K562 (cell line): ENCODE measurements around the gene GOLGA6D. TPM values are rescaled to one million over a fixed set of nuclear protein-coding genes. Genes with fewer than 3 reads are reported as not detected.

Experiments
- CEBPB ChIP-seq: fragments of 450-650 bp; IDR thresholded peaks from 2 replicates; pipeline ENCODE4 v1.6.1; 2016; ENCODE audit warnings: missing genetic modification characterization, missing compliant biosample characterization
- HNRNPLL ChIP-seq: fragments of 200-400 bp; formaldehyde crosslinking; IDR thresholded peaks from 2 replicates; pipeline ENCODE4 v1.6.1; 2017; ENCODE audit warnings: low read length, low read depth, mild to moderate bottlenecking; ENCODE audit not compliant: poor library complexity, severe bottlenecking
- SRF ChIP-seq, 2 experiments: fragments of 250-450, 450-650 bp in 1 of 2; sonication (Bioruptor Pico) in 1 of 2; sonication (generic) in 1 of 2; formaldehyde crosslinking; IDR thresholded peaks; 2 replicates each; pipeline versions ENCODE4 v1.5.0 to v1.5.1; 2020 to 2022; ENCODE audit warnings: mild to moderate bottlenecking in 1 of 2, missing genetic modification reagents in 1 of 2
- polyA plus RNA-seq, 8 experiments: library from polyadenylated mRNA; depleted of rRNA in 4 of 8; stranded (reverse) in 5 of 8; unstranded in 3 of 8; fragments of >200 nt; fragmentation: Nextera tagmentation in 2 of 8; fragmentation: Illumina TruSeq in 1 of 8; extraction: Ambion mirVana in 2 of 8; extraction: Trizol in 1 of 8; gene quantifications; 2 replicates each; pipeline versions ENCODE4 v1.2.1 to v1.2.3, GENCODE V29; 2011 to 2014; ENCODE audit warnings: inconsistent platforms in 1 of 8, missing spikeins in 1 of 8
- total RNA-seq, 7 experiments: library from RNA; depleted of rRNA in 6 of 7; stranded (reverse); fragments of >200 nt in 6 of 7; fragmentation: Illumina TruSeq in 2 of 7; extraction: Trizol in 2 of 7; gene quantifications; 2 replicates each; pipeline versions ENCODE4 v1.2.1 to v1.2.3, GENCODE V29; 2011 to 2021; ENCODE audit warnings: low replicate concordance in 1 of 7
- TF ChIP-seq, protein P1 (sequence below), 2 experiments: fragments of 450-650 bp; formaldehyde crosslinking in 1 of 2; IDR thresholded peaks; 2 replicates each; pipeline versions ENCODE4 v1.4.0 to v1.6.1; 2014 to 2020; ENCODE audit warnings: mild to moderate bottlenecking in 2 of 2, borderline replicate concordance in 1 of 2, low read depth in 1 of 2
- TF ChIP-seq, protein P2 (sequence below): sonication (generic); formaldehyde crosslinking; IDR thresholded peaks from 2 replicates; pipeline ENCODE4 v1.8.0; 2023; ENCODE audit warnings: mild to moderate bottlenecking, missing genetic modification reagents
- TF ChIP-seq, protein P3 (sequence below): sonication (generic); formaldehyde crosslinking; IDR thresholded peaks from 2 replicates; pipeline ENCODE4 v1.8.0; 2022; ENCODE audit warnings: missing genetic modification reagents, mild to moderate bottlenecking, moderate library complexity, borderline replicate concordance
- TF ChIP-seq, protein P4 (sequence below): fragments of 200-800 bp; sonication (Bioruptor generic); IDR thresholded peaks from 2 replicates; pipeline ENCODE4 v1.6.1; 2017; ENCODE audit warnings: missing genetic modification characterization, missing compliant biosample characterization
- TF ChIP-seq, protein P5 (sequence below), 3 experiments: IDR thresholded peaks in 2 of 3; conservative IDR thresholded peaks in 1 of 3; 2 replicates each; pipeline ENCODE4 v1.5.1; 2011 to 2012; ENCODE audit warnings: low read length in 3 of 3, mild to moderate bottlenecking in 3 of 3, control low read depth in 2 of 3, improper control_type of control experiment in 1 of 3, inconsistent platforms in 1 of 3, low read depth in 1 of 3, mixed read lengths in 1 of 3, moderate library complexity in 1 of 3; ENCODE audit not compliant: insufficient read depth in 2 of 3

GOLGA6D gene
- total and polyA plus RNA-seq, 9 of the 15 experiments (the other 6 are each of a cell fraction or from before 2014, with no cell fraction given): not detected

DNA sequence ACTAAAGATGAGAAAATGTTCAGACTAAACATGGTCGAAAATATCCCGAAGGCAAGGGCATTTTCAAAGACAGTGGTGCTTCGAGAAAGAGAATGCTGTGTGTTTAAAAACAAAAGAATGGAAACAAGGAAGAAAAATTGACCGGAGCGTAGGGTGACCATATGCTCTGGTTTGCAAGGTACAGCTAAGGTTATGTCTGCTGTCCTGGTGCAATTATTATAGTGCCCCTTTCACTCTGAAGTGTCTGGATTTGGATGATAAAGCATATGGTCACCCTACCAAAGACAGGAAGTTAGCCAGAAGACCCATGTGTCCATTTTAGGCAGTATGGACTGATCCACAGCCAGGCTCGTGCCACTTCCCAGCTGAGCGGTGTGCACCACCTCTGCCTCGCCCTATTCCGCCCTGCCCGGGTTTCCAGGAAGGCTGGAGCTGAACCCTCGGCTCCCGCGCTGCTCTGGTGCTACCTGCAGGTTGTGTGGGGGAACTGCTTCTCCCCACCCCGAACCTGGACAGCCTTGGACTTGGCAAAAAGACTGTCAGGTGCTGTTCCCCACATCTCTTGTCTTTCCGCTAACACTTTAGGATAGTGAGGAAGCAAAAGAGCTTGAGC is 25.2 kb downstream of the GOLGA6D start (continued):
- TF ChIP-seq, protein P1, sequence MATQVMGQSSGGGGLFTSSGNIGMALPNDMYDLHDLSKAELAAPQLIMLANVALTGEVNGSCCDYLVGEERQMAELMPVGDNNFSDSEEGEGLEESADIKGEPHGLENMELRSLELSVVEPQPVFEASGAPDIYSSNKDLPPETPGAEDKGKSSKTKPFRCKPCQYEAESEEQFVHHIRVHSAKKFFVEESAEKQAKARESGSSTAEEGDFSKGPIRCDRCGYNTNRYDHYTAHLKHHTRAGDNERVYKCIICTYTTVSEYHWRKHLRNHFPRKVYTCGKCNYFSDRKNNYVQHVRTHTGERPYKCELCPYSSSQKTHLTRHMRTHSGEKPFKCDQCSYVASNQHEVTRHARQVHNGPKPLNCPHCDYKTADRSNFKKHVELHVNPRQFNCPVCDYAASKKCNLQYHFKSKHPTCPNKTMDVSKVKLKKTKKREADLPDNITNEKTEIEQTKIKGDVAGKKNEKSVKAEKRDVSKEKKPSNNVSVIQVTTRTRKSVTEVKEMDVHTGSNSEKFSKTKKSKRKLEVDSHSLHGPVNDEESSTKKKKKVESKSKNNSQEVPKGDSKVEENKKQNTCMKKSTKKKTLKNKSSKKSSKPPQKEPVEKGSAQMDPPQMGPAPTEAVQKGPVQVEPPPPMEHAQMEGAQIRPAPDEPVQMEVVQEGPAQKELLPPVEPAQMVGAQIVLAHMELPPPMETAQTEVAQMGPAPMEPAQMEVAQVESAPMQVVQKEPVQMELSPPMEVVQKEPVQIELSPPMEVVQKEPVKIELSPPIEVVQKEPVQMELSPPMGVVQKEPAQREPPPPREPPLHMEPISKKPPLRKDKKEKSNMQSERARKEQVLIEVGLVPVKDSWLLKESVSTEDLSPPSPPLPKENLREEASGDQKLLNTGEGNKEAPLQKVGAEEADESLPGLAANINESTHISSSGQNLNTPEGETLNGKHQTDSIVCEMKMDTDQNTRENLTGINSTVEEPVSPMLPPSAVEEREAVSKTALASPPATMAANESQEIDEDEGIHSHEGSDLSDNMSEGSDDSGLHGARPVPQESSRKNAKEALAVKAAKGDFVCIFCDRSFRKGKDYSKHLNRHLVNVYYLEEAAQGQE (IDR thresholded peaks at IDR 0.05; ENCODE audit: borderline replicate concordance): peak; percentile 60; the same call in 1 of the 2 replicates
- TF ChIP-seq, protein P1 (CRISPR knock-in tag; IDR thresholded peaks at IDR 0.05; ENCODE audit: low read depth): no peak
- TF ChIP-seq, protein P2, sequence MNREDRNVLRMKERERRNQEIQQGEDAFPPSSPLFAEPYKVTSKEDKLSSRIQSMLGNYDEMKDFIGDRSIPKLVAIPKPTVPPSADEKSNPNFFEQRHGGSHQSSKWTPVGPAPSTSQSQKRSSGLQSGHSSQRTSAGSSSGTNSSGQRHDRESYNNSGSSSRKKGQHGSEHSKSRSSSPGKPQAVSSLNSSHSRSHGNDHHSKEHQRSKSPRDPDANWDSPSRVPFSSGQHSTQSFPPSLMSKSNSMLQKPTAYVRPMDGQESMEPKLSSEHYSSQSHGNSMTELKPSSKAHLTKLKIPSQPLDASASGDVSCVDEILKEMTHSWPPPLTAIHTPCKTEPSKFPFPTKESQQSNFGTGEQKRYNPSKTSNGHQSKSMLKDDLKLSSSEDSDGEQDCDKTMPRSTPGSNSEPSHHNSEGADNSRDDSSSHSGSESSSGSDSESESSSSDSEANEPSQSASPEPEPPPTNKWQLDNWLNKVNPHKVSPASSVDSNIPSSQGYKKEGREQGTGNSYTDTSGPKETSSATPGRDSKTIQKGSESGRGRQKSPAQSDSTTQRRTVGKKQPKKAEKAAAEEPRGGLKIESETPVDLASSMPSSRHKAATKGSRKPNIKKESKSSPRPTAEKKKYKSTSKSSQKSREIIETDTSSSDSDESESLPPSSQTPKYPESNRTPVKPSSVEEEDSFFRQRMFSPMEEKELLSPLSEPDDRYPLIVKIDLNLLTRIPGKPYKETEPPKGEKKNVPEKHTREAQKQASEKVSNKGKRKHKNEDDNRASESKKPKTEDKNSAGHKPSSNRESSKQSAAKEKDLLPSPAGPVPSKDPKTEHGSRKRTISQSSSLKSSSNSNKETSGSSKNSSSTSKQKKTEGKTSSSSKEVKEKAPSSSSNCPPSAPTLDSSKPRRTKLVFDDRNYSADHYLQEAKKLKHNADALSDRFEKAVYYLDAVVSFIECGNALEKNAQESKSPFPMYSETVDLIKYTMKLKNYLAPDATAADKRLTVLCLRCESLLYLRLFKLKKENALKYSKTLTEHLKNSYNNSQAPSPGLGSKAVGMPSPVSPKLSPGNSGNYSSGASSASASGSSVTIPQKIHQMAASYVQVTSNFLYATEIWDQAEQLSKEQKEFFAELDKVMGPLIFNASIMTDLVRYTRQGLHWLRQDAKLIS: no peak
- peak in 1 of 2 experiments; percentile 81; a peak in 2 of 4 replicates for TF ChIP-seq SRF (CRISPR knock-in tag; IDR thresholded peaks at IDR 0.05)
- TF ChIP-seq CEBPB (tag): no peak
- TF ChIP-seq HNRNPLL: no peak
- TF ChIP-seq, protein P3, sequence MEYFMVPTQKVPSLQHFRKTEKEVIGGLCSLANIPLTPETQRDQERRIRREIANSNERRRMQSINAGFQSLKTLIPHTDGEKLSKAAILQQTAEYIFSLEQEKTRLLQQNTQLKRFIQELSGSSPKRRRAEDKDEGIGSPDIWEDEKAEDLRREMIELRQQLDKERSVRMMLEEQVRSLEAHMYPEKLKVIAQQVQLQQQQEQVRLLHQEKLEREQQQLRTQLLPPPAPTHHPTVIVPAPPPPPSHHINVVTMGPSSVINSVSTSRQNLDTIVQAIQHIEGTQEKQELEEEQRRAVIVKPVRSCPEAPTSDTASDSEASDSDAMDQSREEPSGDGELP (CRISPR knock-in tag): peak; percentile 62; the same call in 1 of the 2 replicates
- TF ChIP-seq, protein P4, sequence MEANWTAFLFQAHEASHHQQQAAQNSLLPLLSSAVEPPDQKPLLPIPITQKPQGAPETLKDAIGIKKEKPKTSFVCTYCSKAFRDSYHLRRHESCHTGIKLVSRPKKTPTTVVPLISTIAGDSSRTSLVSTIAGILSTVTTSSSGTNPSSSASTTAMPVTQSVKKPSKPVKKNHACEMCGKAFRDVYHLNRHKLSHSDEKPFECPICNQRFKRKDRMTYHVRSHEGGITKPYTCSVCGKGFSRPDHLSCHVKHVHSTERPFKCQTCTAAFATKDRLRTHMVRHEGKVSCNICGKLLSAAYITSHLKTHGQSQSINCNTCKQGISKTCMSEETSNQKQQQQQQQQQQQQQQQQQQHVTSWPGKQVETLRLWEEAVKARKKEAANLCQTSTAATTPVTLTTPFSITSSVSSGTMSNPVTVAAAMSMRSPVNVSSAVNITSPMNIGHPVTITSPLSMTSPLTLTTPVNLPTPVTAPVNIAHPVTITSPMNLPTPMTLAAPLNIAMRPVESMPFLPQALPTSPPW (CRISPR knock-in tag): no peak
- TF ChIP-seq, protein P5, sequence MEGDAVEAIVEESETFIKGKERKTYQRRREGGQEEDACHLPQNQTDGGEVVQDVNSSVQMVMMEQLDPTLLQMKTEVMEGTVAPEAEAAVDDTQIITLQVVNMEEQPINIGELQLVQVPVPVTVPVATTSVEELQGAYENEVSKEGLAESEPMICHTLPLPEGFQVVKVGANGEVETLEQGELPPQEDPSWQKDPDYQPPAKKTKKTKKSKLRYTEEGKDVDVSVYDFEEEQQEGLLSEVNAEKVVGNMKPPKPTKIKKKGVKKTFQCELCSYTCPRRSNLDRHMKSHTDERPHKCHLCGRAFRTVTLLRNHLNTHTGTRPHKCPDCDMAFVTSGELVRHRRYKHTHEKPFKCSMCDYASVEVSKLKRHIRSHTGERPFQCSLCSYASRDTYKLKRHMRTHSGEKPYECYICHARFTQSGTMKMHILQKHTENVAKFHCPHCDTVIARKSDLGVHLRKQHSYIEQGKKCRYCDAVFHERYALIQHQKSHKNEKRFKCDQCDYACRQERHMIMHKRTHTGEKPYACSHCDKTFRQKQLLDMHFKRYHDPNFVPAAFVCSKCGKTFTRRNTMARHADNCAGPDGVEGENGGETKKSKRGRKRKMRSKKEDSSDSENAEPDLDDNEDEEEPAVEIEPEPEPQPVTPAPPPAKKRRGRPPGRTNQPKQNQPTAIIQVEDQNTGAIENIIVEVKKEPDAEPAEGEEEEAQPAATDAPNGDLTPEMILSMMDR (IDR thresholded peaks at IDR 0.05 in 2 of 3, conservative IDR thresholded peaks at IDR 0.05 in 1 of 3; ENCODE audit: insufficient read depth in 2 of 3, low read depth in 1 of 3, low read length in 3 of 3): peak; percentile 75 to 78 (median 78)
